LNCAP (cell line): ENCODE results near the gene IRF2BP2.

Source experiments
- TF ChIP-seq, protein P1 (sequence below): fragments of 450-650 bp; IDR thresholded peaks from 2 replicates; pipeline ENCODE4 v1.5.1; 2017; ENCODE audit warnings: mild to moderate bottlenecking

IRF2BP2 gene

DNA sequence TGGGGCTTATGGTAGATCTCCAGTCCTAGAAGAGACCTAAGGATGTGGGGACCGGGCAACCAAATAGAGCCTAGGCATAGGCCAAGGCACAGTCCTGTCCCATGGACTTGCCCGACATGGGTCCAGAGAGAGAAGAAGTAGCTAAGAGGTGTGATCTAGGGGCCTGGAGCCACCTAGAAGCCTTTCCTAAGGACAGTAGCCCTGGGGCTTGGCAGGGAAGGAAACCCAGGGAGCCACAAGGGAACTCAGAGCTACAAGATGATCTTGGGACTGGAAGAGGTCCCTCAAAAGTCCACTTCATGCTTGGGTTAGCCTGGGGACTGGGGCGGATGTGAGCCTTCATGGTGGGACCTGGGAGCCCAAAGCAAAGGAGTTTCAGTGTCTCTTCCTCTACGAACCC, 18.8 kb downstream of the IRF2BP2 start:
- TF ChIP-seq, protein P1, sequence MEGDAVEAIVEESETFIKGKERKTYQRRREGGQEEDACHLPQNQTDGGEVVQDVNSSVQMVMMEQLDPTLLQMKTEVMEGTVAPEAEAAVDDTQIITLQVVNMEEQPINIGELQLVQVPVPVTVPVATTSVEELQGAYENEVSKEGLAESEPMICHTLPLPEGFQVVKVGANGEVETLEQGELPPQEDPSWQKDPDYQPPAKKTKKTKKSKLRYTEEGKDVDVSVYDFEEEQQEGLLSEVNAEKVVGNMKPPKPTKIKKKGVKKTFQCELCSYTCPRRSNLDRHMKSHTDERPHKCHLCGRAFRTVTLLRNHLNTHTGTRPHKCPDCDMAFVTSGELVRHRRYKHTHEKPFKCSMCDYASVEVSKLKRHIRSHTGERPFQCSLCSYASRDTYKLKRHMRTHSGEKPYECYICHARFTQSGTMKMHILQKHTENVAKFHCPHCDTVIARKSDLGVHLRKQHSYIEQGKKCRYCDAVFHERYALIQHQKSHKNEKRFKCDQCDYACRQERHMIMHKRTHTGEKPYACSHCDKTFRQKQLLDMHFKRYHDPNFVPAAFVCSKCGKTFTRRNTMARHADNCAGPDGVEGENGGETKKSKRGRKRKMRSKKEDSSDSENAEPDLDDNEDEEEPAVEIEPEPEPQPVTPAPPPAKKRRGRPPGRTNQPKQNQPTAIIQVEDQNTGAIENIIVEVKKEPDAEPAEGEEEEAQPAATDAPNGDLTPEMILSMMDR: no peak

DNA sequence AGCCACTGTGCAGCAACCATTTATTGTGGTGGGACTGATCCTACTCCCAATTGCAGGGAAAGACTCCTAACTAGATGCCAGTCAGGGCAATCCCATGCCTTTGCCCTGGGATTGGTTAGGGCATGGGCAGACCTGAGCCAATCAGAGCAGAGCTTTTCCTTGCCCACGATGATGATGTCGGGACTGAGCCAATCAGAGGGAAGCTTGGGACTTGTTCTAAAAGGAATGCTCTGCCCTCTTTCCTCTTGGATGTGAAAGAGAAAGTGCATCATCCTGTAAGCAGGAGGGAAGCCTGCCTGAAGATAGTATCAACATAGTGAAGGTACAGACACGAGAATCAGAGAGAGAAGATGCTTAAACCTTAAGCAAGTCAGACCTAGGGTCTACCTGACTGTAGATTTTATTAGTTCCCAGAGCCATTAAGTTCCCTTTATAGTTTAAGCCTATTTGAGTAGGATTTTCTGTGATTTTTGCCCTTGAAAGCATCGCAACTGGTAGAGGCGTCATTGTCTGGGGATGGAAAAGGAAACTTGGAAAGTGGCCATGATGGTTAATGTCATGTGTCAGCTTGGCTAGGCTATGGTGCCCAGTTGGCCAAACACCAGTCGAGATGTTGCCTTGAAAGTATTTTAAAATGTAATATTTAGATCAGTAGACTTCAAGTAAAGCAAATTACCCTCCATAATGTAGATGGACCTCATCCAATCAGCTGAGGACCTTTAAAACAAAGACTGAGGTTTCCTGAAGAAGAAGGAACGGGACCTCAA, 19.9 kb downstream of the IRF2BP2 start:
- TF ChIP-seq, protein P1: no peak

DNA sequence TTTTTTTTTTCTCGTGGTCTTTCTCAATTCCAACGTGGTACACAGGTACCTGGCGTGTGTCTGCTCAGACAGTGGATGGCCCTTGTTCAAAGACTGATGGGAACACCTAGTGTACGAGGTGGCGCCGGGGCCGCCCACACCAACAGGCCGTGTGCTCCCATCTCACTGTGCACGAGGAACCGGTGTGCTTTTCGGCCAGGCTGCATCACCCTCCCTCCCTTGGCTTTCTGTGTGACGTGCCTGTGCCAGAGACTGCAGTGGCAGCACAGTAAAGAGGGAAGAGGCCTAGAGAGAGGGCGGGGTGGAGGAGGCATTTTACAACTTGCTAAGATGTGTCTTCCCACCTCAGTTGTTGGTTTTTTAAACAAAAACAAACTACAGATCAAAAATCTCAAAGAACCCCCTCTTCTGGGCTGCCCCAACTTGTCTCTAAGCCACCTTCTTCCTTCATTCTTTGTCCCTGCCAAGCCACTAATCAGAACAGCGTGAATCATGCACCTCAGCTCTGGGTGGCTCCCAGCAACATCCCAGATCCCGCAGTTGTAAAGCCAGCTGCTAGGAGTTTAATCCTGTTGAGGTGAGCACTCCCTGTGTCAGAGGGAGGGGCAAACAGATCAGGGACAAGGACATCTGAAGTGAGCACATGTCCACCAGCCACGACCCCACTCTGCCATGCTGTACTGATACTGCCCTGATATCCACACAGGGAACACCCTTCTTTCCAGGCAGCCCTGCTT, 20.7 kb downstream of the IRF2BP2 start:
- TF ChIP-seq, protein P1: no peak

DNA sequence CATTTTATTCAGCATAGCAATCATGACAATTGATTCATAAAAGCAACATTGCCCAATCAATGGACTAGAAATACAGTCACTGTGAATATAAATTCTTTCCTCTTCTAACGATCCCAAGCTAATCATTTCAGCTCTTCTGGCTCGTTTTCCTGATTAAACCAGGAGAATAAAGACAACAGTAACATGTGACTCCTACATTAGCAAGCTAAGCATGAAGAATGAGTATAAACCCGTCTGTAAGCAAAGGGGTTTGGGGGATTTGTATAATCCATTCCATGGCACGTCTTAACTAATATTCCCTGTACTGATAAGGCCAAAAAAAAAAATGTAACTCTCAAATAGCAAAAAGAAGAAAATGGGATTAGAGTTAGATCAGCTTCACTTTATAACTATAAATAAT, 21.6 kb downstream of the IRF2BP2 start:
- TF ChIP-seq, protein P1: no peak

DNA sequence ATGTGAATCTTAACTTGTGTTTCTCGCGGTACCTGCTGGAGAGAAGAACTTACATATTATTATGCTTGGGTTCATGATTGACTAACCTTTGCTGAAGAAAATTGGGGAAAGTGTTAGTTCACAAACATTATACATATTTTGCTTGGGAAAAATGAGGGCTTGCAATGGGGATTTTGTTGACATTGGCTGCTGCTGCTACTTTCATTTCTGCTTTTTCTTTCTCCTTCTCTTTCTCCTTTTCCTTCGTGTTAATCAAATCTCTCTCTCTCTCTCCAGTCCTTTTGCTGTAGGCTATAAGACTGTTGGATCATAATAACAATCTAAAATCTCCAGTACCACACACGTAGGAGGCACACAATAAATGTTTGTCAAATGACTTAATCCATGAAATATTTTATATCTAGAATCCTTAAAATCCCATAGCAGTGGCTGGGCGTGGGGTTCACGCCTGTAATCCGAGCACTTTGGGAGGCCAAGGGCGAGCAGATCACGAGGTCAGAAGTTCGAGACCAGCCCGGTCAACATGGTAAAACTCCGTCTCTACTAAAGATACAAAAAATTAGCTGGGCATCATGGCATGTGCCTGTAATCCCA, 23.0 kb downstream of the IRF2BP2 start:
- TF ChIP-seq, protein P1: no peak

DNA sequence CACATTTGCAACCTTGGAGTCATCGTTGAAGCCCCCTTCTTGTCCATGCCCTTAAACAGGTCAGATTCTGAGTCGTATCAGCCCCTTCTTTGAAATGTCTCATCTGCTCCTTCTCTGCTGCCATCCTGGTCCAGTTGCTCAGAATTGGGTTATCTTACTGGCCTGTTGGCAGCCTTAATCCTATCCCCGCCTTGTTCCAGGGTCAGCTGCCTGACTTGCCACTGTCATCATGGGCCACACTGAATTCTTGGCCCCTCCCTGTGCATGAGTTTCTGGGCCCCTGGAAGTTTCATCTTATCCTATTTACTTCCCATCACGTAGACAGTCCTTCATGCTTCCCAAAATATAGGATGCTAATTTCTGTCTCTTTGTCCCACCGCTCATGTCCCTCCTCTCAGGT, 23.7 kb downstream of the IRF2BP2 start:
- TF ChIP-seq, protein P1: no peak

DNA sequence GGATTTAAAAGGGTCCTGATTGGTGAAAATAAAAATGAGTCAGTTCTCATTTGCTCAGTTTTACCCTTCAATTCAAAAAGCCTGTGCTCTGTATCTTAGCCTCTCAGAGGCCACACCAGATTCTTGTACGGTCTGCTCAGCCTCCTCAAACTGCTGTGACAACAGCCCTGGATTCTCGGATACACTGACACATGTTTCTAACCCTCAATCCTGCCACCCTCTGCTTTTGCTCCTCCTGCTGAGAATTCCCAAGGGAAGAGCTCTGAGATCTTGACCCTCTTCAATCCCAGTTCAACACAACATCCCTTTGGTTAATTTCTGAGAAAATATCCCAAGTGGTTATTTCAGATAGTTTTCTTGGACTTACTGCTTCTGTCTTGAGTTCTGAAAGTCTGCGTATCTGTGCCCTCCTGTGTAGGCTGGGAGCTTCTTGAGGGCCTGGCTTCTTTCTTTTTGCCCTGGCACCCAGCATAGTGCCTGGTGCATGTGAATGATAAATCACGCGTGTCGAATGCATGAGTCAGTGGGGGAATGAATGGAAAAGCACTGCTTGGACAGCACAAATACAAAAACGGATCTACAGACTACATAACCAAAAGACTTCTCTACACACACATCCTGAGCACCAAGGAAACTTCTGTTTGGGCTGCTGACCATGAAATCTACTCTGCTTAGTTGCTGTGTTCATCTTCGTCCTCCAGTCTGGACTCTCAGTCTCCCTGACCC, 24.5 kb downstream of the IRF2BP2 start:
- TF ChIP-seq, protein P1: no peak
